ENCODE data around the gene PRSS27. TPM values are rescaled to one million over a fixed set of nuclear protein-coding genes. Genes with fewer than 3 reads are reported as not detected.
"Not testable (repeated sequence)": the region's sequence is repeated elsewhere in the genome, so short reads cannot be mapped to it uniquely, and the experiment has no call there.

The PRSS27 gene
- total RNA-seq, 1 donor from 2014 or later, result 2.3 TPM

GRCh38 chr16:2682209-2683021, 37.6 kb downstream of the PRSS27 start, which contains the start of gene KCTD5:
TSS of gene KCTD5 (plus strand) at chr16:2682523. CDS start at chr16:2682549, 26 bp downstream.
- Mint-ChIP-seq H3K4me3 (ENCODE audit: unreplicated experiment) (peak within 1 kb of the TSS; percentile 91), H3K36me3 (ENCODE audit: low read depth, unreplicated experiment) (no peaks in the 10 kb centered on the region), H3K27ac (ENCODE audit: unreplicated experiment) (peak within 1 kb of the TSS; percentile 88), H3K4me1 (ENCODE audit: low read depth, unreplicated experiment) (peaks cover 15% of the 10 kb centered on the region), H3K9me3 (ENCODE audit: unreplicated experiment) (no peaks in the 10 kb centered on the region), H3K27me3 (ENCODE audit: low read depth, unreplicated experiment) (no peaks in the 10 kb centered on the region)
- FAIRE-seq (no peak), DNase-seq (ENCODE audit: low read depth) (peak; percentile 90)
- peaks cover 8% of the 10 kb centered on the region for H4K20me1 ChIP-seq (ENCODE audit: insufficient read depth, low read length)
- H3K4me1 ChIP-seq (ENCODE audit: insufficient read depth, low read length), result no peaks in the 10 kb centered on the region
- H3K36me3 ChIP-seq (ENCODE audit: insufficient read depth, low read length), result no peaks in the 10 kb centered on the region
- no peaks in the 10 kb centered on the region for H3K9me3 ChIP-seq (ENCODE audit: insufficient read depth, low read depth, low read length)
- peak within 1 kb of the TSS; percentile 85 for H3K4me3 ChIP-seq (ENCODE audit: insufficient read depth, low read depth, low read length)
- TF ChIP-seq CTCF (IDR thresholded peaks at IDR 0.05; ENCODE audit: insufficient read depth, low read depth, low read length), result no peak
- TF ChIP-seq EZH2 (IDR thresholded peaks at IDR 0.05; ENCODE audit: insufficient read depth, low read length), result no peak
- H3K79me2 ChIP-seq (ENCODE audit: insufficient read depth, low read length), result peaks cover 38% of the 10 kb centered on the region
- peak within 1 kb of the TSS; percentile 93 for H3K9ac ChIP-seq (ENCODE audit: low read length)
- no peaks in the 10 kb centered on the region for H3K27me3 ChIP-seq (ENCODE audit: insufficient read depth, low read length)
- peak within 1 kb of the TSS; percentile 90 for H3K4me2 ChIP-seq (ENCODE audit: low read length)
- H2AFZ ChIP-seq (ENCODE audit: low read depth, low read length), result peak within 1 kb of the TSS; percentile 96
- H3K27ac ChIP-seq (ENCODE audit: low read depth, low read length), result peak within 1 kb of the TSS; percentile 79

GRCh38 chr16:2680360-2680759, 39.7 kb downstream of the PRSS27 start:
- H3K27ac Mint-ChIP-seq (ENCODE audit: unreplicated experiment); H3K36me3 ChIP-seq (ENCODE audit: insufficient read depth, low read length): not testable (repeated sequence)

GRCh38 chr16:2679902-2680301, 40.1 kb downstream of the PRSS27 start:
- not testable (repeated sequence) for H3K4me2 ChIP-seq (ENCODE audit: low read length); H3K4me3 Mint-ChIP-seq (ENCODE audit: unreplicated experiment); H3K27ac Mint-ChIP-seq (ENCODE audit: unreplicated experiment); H4K20me1 ChIP-seq (ENCODE audit: insufficient read depth, low read length); H3K4me1 ChIP-seq (ENCODE audit: insufficient read depth, low read length); H3K27me3 Mint-ChIP-seq (ENCODE audit: low read depth, unreplicated experiment); H3K36me3 ChIP-seq (ENCODE audit: insufficient read depth, low read length); H3K27ac ChIP-seq (ENCODE audit: low read depth, low read length); FAIRE-seq; H3K36me3 Mint-ChIP-seq (ENCODE audit: low read depth, unreplicated experiment); H3K9me3 ChIP-seq (ENCODE audit: insufficient read depth, low read depth, low read length); H2AFZ ChIP-seq (ENCODE audit: low read depth, low read length); H3K9ac ChIP-seq (ENCODE audit: low read length); H3K27me3 ChIP-seq (ENCODE audit: insufficient read depth, low read length); H3K9me3 Mint-ChIP-seq (ENCODE audit: unreplicated experiment); H3K4me3 ChIP-seq (ENCODE audit: insufficient read depth, low read depth, low read length); DNase-seq (ENCODE audit: low read depth)
- peaks cover 16% of the 10 kb centered on the region for H3K4me1 Mint-ChIP-seq (ENCODE audit: low read depth, unreplicated experiment)
- peaks cover 30% of the 10 kb centered on the region for H3K79me2 ChIP-seq (ENCODE audit: insufficient read depth, low read length)

More at GRCh38 chr16:2680360-2680759, 39.7 kb downstream of the PRSS27 start:
- not testable (repeated sequence) for H3K9ac ChIP-seq (ENCODE audit: low read length); DNase-seq (ENCODE audit: low read depth); H3K27me3 Mint-ChIP-seq (ENCODE audit: low read depth, unreplicated experiment); H3K4me3 Mint-ChIP-seq (ENCODE audit: unreplicated experiment); FAIRE-seq; H3K27me3 ChIP-seq (ENCODE audit: insufficient read depth, low read length); H3K9me3 Mint-ChIP-seq (ENCODE audit: unreplicated experiment); H3K4me1 ChIP-seq (ENCODE audit: insufficient read depth, low read length); H2AFZ ChIP-seq (ENCODE audit: low read depth, low read length); H3K27ac ChIP-seq (ENCODE audit: low read depth, low read length); H3K4me2 ChIP-seq (ENCODE audit: low read length); H3K9me3 ChIP-seq (ENCODE audit: insufficient read depth, low read depth, low read length); H3K4me3 ChIP-seq (ENCODE audit: insufficient read depth, low read depth, low read length); H3K36me3 Mint-ChIP-seq (ENCODE audit: low read depth, unreplicated experiment); H4K20me1 ChIP-seq (ENCODE audit: insufficient read depth, low read length)
- H3K79me2 ChIP-seq (ENCODE audit: insufficient read depth, low read length), result peaks cover 30% of the 10 kb centered on the region
- H3K4me1 Mint-ChIP-seq (ENCODE audit: low read depth, unreplicated experiment), result peaks cover 17% of the 10 kb centered on the region

GRCh38 chr16:2678206-2678965, 41.6 kb downstream of the PRSS27 start:
- H3K79me2 ChIP-seq (ENCODE audit: insufficient read depth, low read length), result peaks cover 20% of the 10 kb centered on the region
- H2AFZ ChIP-seq (ENCODE audit: low read depth, low read length); H3K4me1 ChIP-seq (ENCODE audit: insufficient read depth, low read length); H3K27ac Mint-ChIP-seq (ENCODE audit: unreplicated experiment); FAIRE-seq; H3K9me3 ChIP-seq (ENCODE audit: insufficient read depth, low read depth, low read length); H3K36me3 ChIP-seq (ENCODE audit: insufficient read depth, low read length); H3K4me3 Mint-ChIP-seq (ENCODE audit: unreplicated experiment); H3K4me3 ChIP-seq (ENCODE audit: insufficient read depth, low read depth, low read length); DNase-seq (ENCODE audit: low read depth); H3K36me3 Mint-ChIP-seq (ENCODE audit: low read depth, unreplicated experiment); H3K4me2 ChIP-seq (ENCODE audit: low read length); H3K27ac ChIP-seq (ENCODE audit: low read depth, low read length); H3K9ac ChIP-seq (ENCODE audit: low read length); H3K9me3 Mint-ChIP-seq (ENCODE audit: unreplicated experiment); H3K27me3 ChIP-seq (ENCODE audit: insufficient read depth, low read length); H4K20me1 ChIP-seq (ENCODE audit: insufficient read depth, low read length); H3K27me3 Mint-ChIP-seq (ENCODE audit: low read depth, unreplicated experiment): not testable (repeated sequence)
- peaks cover 11% of the 10 kb centered on the region for H3K4me1 Mint-ChIP-seq (ENCODE audit: low read depth, unreplicated experiment)

GRCh38 chr16:2676937-2677336, 43.1 kb downstream of the PRSS27 start:
- H3K79me2 ChIP-seq (ENCODE audit: insufficient read depth, low read length), result peaks cover 14% of the 10 kb centered on the region
- not testable (repeated sequence) for H3K4me3 ChIP-seq (ENCODE audit: insufficient read depth, low read depth, low read length); H4K20me1 ChIP-seq (ENCODE audit: insufficient read depth, low read length); H3K9ac ChIP-seq (ENCODE audit: low read length); H3K4me1 ChIP-seq (ENCODE audit: insufficient read depth, low read length); H3K4me3 Mint-ChIP-seq (ENCODE audit: unreplicated experiment); H2AFZ ChIP-seq (ENCODE audit: low read depth, low read length); H3K27me3 ChIP-seq (ENCODE audit: insufficient read depth, low read length); DNase-seq (ENCODE audit: low read depth); H3K27me3 Mint-ChIP-seq (ENCODE audit: low read depth, unreplicated experiment); H3K36me3 ChIP-seq (ENCODE audit: insufficient read depth, low read length); H3K36me3 Mint-ChIP-seq (ENCODE audit: low read depth, unreplicated experiment); H3K9me3 Mint-ChIP-seq (ENCODE audit: unreplicated experiment); H3K27ac Mint-ChIP-seq (ENCODE audit: unreplicated experiment); H3K4me2 ChIP-seq (ENCODE audit: low read length); FAIRE-seq; H3K27ac ChIP-seq (ENCODE audit: low read depth, low read length); H3K9me3 ChIP-seq (ENCODE audit: insufficient read depth, low read depth, low read length)
- peaks cover 16% of the 10 kb centered on the region for H3K4me1 Mint-ChIP-seq (ENCODE audit: low read depth, unreplicated experiment)

Measured in astrocyte (in vitro differentiated cells and primary cell).